Kidney capillary endothelial cell (primary cell): Measurements from ENCODE around the gene NME1.
"Not testable (repeated sequence)": the region's sequence is repeated elsewhere in the genome, so short reads cannot be mapped to it uniquely, and the experiment has no call there.

Source experiments
- DNase-seq: peaks from one replicate; pipeline ENCODE4 v3.0.0-alpha.2; 2018; ENCODE audit warnings: low spot score

NME1 gene

DNA sequence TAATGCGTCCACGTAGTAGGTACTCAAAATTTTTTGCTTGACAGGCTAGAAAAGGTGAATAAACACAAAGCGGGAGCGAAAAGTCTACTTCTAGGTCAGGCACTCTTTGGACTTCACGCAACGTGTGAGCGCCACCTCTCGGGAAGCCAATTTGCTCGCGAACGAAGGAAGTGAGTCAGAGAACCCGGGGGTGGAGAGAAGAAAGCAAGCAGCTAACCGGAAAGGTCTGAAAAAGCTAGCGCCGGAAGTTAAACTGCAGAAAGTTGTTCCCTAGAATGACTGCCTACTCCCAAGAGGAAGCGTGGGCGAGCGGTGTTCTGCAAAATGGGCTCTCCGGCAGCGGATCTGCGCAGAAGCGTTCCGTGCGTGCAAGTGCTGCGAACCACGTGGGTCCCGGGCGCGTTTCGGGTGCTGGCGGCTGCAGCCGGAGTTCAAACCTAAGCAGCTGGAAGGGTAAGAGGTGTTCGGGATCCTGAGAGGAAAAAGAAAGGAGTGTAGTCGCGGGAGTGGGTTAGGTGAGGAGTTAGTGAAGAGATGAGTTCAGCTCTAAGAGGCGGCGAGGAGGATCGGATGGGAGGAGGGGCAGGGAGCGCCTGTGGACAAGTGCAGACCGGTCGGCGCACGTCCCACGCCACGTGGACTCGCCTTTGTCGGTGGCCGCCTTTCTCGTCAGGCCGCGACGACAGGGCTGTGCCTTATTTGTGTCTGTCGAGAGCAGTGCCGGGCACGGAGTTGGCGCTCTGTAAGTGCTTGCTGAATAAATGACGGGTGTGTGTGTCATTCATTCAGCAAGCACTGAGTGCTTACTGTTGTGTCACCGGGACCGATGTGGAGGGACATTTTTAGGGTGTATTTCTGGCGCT lies at the start of gene NME1:
Gene NME1, plus strand, starts transcription at position 350 of the 863 bp plus-strand sequence. CDS start 2,096 bp downstream, outside the sequence.
- DNase-seq = peak; percentile 96

DNA sequence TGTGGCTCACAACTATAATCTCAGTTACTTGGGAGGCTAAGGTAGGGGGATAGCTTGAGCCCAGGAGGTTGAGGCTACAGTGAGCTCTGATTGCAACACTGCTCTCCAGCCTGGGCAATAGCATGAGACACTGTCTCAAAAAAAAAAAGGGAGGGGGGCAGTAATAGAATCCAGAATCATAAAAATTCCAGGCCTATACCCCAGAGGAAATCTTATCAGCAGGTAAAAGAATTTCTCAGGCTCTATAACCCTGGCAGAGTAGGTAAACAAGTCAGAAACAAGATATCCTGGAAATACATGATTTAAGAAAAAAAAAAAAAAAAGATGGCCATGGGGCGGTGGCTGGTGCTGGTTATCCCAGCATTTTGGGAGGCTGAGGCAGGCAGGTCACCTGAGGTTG lies 45.6 kb upstream of the NME1 start:
- DNase-seq = no peak

GRCh38 chr17:51112303-51113222 lies 40.8 kb upstream of the NME1 start:
- not testable (repeated sequence) for DNase-seq

GRCh38 chr17:51115179-51115578 lies 38.2 kb upstream of the NME1 start:
- no peak for DNase-seq

DNA sequence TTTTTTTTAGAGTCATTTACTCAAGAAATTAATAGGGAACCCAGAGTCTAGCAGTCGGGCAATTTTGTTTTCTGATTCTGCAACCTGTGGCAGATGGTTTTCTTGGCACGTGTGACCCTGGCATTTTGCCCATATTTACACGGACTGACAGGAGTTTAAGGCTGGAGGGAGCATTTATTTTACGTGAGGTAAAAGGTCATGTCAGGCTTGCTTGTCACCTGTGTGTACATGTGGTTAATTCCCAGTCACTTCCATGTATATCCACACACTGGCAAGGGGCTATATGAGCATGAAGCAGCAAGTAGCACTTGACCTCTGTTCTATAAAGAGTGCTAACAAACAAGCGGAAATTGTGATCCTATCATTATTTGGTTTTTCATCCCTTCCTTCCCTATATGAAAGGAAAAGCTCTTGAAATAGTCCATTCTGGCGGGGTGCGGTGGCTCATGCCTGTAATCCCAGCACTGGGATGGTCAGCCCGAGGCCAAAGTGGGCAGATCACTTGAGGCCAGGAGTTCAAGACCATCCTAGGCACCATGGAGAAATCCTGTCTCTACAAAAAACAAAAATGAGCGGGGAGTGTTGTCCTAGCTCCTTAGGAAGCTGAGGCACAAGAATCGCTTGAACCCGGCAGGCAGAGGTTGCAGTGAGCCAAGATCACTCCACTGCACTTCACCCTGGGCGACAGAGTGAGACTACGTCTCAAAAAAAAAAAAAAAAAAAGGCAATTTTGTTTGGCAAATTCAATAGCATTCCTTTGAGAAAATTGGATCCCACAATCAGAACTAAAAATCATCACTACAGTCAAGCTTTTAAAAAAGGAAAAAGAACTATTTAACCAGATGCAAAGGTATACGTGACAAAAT lies 34.8 kb upstream of the NME1 start:
- no peak for DNase-seq

GRCh38 chr17:51119415-51120356 lies 33.7 kb upstream of the NME1 start:
- DNase-seq = peak; percentile 36

GRCh38 chr17:51120357-51120738 lies 33.0 kb upstream of the NME1 start:
- DNase-seq = no peak

- DNase-seq = peak; percentile 96
These were observed 32.4 kb upstream of the NME1 start, which contains the start of gene SPAG9 for GRCh38 chr17:51120739-51121619. SPAG9 (minus strand) TSS chr17:51120868; CDS start chr17:51120656, 212 bp downstream.

DNA sequence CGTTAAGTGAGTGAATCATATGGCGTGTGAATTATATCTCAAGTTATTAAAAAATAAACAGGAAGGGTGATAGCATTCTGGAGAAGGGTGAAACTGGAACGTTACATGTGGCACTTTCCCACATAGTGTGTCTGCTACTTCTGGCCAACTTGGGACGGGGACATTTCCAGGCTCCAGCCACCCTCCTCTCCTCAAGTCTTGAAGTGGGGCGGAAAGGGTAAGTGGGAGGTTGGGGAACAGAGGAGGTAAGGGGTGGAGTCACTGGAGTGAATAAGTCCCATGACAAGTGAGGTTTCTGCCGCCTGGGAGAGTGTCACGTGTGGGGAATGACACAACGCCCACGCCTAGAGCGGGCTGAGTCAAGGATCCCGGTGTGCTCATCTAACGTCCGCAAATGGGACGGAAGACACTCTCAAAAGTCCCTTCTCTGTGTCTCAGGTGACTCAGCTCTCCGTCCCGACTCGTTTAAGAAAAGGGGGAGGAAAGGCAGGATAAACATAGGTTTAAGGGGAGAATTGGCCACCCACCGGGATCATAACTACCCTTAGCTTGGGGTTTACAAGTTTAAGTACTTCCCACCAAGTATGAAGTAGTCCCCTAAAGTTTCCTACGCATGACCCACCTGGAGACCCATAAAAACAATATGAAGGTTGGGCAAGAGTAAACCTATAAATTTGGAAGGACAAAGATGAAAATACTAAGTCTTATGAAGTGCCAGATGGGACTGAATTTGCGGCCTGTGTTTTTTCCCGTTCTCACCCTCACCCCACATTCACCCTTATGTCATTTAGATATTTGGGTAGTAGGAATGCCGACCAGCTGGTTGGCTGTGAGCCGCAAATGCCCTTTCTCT lies 31.5 kb upstream of the NME1 start:
- DNase-seq = peak; percentile 96

- not testable (repeated sequence) for DNase-seq
These were observed 30.8 kb upstream of the NME1 start for GRCh38 chr17:51122473-51123115.

DNA sequence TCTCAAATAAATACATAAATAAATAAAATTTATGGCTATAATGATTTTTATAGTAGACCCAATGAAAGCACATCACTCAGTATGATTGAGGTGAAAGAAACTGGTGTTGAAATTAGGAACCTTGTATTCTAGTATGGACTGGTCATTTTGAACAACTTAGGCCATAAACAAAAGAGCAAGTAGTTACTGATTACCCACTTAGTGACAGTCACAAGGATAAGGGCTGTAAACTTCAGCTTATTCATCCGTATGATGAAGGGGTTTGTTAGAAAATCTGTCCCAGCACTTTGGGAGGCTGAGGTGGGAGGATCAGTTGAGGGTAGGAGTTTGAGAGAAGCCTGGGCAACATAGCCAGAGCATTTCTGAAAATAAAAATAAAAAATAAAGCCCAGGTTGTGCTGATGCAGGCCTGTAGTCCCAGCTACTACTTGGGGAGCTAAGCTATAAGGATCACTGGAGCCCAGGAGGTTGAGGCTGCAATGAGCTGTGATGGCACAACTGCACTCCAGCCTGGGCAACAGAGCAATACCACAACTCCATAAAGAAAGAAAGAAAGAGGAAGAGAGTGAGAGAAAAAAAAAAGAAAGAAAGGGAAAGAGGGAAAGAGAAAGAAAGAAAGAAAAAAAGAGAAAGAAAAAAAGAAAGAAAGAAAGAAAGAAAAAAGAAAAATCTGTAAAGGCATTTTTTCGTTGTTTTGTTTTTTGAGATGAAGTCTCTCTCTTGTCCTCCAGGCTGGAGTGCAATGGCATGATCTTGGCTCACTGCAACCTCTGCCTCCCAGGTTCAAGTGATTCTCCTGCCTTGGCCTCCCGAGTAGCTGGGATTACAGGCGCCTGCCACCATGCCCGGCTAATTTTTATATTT lies 28.5 kb upstream of the NME1 start:
- DNase-seq = no peak

DNA sequence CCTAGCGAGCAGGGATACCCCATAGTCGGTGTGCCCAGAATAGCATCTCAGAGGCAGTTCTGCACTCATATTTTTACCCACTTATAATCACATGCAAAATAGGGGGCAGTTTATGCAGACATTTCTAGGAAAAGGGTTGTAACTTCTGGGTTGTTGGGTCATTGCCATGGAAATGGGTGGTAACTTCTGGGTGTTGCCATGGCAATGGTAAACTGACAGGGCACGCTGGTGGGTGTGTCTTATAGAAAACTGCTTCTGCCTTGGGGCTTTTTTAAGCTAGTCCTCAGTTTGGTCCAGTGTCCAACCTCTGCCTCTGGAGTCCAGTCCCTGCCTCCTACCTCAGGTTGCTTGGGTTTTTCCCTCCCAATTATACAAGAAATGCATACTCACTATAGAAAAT lies 25.3 kb upstream of the NME1 start:
- DNase-seq = no peak

GRCh38 chr17:51132964-51133319 lies 20.4 kb upstream of the NME1 start:
- peak; percentile 33 for DNase-seq

DNA sequence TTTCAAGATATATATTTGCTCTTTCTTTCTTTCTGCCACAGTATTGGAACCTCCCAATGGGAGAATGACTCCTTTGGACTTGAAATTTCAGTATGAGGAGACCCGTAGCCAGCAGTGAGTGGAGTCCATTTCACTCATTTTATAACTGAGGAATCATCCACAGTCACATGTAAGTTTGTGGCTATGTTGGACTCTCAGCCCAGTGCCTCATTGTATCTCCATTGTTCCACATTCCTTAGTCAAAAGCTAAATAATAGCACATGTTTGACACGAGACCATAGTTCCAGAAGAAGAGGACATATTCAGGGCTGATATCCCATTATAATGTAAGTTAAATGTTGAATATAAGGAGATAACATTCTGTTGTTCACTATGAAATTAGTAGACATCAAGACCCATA lies 20.0 kb upstream of the NME1 start:
- DNase-seq = no peak

GRCh38 chr17:51135956-51136355 lies 17.4 kb upstream of the NME1 start:
- no peak for DNase-seq

DNA sequence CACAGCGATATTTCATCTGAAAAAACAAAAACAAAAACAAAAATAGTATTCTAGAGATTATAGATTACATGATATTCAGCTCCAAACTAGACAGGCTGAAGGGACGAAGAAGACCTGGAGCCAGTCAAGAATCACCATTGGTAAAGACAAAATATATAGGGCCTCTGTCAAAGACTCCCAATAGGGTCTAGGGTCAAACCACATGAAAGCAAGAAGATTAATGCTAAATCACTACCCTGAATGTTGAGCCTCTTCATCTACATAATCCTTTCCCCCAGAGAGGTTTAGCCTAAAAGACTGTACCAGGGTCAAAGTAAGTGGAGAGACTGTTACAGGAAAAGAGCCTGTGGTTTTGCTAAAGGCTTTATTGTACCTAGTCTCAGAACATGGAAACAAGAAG lies 10.8 kb upstream of the NME1 start:
- no peak for DNase-seq
